Measurements from ENCODE around the gene PCK2.
"Not testable (repeated sequence)": the region's sequence is repeated elsewhere in the genome, so short reads cannot be mapped to it uniquely, and the experiment has no call there.

The PCK2 gene

DNA sequence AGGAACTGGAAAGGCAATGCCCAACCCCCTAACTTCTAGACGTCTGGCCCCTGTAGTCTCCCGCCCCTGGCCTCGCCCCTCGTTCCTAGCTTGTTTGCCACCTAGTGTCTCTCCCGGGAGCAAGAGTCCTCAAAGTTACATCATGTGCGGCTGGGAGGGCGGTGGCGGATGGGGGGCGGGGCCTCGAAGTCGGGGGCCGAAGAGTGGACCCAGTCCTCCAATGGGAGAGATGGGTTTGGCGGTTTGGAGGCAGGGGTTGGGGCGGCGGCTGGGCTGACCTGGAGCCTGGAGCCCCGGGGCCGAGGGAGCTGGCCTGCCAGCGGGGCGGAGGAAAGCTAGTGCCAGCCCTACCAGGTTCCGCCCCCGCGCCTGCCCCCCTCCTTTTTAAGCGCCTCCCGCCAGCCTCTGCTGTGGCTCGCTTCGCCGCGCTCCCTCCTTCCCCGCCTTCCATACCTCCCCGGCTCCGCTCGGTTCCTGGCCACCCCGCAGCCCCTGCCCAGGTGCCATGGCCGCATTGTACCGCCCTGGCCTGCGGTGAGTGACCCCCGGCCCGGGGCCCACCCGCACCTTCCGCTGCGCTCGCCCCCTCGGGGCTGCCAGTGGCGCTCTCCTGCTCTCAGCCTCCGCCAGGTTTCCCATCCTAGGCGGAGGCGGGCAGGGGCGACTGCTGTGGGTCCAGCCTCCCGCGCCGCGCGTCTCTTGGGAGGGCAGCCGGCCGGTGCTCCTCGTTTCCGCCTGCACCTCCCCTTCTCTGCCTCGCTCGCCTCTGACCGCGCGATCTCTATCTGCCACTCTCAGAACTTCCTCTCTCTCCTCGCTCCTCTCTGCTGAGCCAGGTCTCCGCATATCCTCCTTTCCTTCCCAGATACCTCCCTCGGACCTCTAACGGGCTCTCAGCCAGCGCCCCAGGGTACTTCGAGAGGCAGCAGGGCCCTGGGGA is at the start of gene PCK2:
TSS of gene PCK2 (plus strand) at position 411 of the 940 bp plus-strand sequence. CDS start at position 506, 95 bp downstream.
- DNase-seq (ENCODE audit: low read depth in 2 of 2) = peak; percentile 47 to 57

- DNase-seq (ENCODE audit: low read depth in 2 of 2) = not testable (repeated sequence)
These were observed 45.1 kb upstream of the PCK2 start for GRCh38 chr14:24049002-24049401.

DNA sequence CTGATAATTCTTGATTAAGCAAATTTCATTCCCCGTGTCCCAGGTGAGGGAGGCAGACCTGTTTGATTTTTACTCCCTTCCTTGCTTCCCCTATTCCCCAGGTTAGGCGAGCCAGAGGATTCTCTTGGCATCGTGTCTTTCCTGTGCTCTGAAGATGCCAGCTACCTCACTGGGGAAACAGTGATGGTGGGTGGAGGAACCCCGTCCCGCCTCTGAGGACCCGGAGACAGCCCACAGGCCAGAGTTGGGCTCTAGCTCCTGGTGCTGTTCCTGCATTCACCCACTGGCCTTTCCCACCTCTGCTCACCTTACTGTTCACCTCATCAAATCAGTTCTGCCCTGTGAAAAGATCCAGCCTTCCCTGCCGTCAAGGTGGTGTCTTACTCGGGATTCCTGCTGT is 43.4 kb upstream of the PCK2 start:
- not testable (repeated sequence) for DNase-seq (ENCODE audit: low read depth in 2 of 2)

DNA sequence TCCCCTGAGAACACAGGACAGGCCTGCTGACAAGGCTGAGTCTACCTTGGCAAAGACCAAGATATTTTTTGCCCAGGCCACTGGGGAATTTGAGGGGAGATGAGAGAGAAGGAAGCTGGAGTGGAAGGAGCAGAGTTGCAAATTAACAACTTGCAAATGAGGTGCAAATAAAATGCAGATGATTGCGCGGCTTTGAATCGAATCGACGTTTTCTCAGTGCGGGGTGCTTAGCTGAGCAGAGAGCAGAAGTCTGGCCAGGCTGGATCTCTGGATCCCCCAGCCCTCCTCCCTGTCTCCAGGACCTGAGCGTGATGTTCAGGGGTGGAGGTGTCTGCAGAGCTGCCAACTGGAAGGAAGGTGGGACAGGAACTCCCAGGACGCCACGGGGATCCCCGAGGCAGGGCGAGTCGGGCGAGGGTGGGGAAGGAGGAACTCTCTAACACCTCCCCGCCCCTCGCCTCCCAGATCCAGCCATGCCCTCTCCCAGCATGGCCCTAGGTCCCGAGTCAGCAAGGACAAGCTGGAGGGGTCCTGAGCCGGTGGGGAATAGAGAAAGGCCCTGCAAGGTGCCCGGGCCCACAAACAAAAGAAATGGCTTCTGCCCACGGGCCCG is 42.8 kb upstream of the PCK2 start:
- no peak for DNase-seq (ENCODE audit: low read depth in 2 of 2)

DNA sequence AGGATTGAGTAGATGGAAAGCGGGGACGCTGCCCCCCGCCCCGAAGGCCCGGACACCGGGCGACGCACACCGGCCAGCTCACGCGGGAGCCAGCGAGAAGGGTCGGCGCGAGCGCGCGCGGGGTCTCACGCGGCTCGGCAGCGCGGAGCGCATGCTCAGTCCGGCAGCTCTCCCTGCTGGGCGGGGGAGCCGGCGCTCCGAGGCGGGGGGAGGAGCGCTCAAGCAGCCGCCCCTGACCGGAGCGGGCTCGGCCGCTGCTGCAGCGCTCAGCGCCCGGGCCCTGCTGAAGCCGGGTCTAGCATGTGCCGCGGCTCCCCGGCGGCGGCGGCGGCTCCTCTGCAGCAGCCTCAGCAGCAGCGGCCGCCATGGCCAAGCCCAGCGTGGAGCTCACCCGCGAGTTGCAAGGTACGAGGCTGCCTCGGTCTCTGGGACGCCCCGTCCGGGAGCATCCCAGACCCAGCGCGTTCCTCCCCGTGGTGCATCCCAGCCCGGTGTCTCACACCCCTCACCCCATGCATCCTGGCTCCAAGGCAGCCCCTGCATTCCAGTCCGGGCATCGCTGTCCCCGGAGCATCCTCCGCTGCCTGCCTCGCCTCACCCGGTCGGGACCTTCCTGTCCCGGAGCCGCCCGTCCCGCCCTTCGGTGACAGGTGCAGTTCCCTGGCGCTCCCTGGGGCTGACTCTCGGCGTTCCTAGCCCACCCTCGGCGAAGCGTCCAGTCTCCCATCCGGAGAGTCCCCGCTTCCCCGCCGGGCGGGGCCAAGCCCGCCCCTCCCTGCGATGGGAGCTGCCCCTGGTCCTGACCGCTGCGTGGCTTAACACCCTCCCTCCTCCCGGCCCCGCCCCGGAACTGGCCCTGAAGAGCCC is 42.1 kb upstream of the PCK2 start, which contains the start of gene CARMIL3:
TSS of gene CARMIL3 (plus strand) at position 221 of the 867 bp plus-strand sequence. CDS start at position 366, 145 bp downstream.
- DNase-seq (ENCODE audit: low read depth in 2 of 2) = peak; percentile 25 to 35

DNA sequence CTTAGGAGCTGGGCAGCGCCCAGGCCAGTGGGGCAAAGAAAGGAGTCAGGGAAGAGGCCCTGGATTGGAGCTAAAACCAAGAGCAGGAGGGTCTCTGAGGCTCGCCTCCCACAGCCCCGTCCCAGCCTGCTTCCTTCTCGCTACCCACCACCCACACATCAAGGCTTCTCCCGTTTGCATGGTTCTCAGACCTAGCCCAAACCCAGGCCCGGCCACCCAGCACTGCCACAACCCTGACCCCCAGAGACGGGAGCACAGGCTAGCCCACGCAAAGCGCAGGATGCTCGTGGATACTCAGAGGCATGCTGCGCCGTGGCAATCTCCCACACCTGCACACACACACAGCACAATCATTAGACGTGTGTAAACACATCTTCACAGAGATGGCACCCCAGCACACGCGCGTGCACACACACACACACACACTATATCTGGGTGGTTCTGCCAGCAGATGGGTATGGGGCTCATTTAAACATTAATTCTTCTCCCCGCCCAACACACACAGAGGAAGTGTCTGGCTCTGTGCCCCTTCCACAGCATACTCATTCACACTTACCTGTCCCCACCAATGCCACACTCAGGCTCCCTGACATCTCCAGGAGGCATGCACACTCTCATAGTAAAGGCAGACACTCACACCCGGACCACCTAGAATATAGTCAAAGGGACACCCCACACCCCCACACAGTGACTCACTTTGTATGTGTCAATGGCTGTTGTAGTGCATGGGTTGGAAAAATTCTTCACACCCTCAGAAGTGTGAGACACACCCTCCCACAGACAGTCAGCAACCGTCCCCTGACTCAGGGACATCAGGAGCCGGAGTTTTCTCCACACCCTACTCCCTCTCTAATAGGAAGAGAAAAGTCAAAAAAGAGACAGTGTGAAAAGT is 41.2 kb upstream of the PCK2 start:
- DNase-seq (ENCODE audit: low read depth in 2 of 2) = no peak

GRCh38 chr14:24053548-24054323 is 40.4 kb upstream of the PCK2 start:
- no peak for DNase-seq (ENCODE audit: low read depth in 2 of 2)

GRCh38 chr14:24054324-24054641 is 39.8 kb upstream of the PCK2 start:
- DNase-seq (ENCODE audit: low read depth in 2 of 2) = no peak

- no peak for DNase-seq (ENCODE audit: low read depth in 2 of 2)
These were observed 39.5 kb upstream of the PCK2 start for GRCh38 chr14:24054646-24055045.

GRCh38 chr14:24055971-24056799 is 37.9 kb upstream of the PCK2 start:
- DNase-seq (ENCODE audit: low read depth in 2 of 2) = no peak

GRCh38 chr14:24056800-24057184 is 37.3 kb upstream of the PCK2 start:
- no peak for DNase-seq (ENCODE audit: low read depth in 2 of 2)

- DNase-seq (ENCODE audit: low read depth in 2 of 2) = no peak
These were observed 36.8 kb upstream of the PCK2 start for GRCh38 chr14:24057271-24057670.

GRCh38 chr14:24057867-24058259 is 36.2 kb upstream of the PCK2 start:
- DNase-seq (ENCODE audit: low read depth in 2 of 2) = no peak

DNA sequence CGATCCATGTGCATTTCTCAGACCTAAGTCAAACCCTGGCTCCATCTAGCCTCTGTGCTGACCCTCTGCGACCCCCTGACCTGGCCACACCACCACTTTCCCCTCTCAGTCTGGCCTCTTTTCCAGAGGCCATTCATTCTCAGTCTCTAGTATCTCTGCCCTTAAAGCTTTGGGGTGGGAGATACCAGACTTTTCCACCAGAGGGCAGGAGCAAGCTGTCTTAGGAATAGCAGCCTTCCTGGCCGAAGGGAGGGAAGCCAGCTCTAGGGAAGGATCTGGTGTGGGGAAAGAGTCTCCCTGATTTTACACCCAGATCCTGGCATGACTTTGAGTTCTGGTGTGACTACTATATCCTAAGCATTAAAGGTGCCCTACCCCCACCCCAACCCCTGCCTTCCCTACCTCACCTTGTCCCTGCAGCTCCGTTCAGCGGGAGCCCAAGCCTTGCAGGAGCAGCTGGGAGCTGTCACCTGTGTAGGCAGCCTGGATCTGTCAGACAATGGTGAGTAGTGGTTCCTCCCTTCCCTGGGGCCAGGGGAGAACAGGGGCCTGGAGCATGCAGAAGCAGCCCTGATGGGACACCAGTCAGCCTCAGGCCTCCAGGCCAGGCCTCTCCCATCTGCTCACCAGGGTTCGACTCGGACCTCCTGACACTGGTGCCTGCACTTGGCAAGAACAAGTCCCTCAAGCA is 35.7 kb upstream of the PCK2 start:
- no peak for DNase-seq (ENCODE audit: low read depth in 2 of 2)

DNA sequence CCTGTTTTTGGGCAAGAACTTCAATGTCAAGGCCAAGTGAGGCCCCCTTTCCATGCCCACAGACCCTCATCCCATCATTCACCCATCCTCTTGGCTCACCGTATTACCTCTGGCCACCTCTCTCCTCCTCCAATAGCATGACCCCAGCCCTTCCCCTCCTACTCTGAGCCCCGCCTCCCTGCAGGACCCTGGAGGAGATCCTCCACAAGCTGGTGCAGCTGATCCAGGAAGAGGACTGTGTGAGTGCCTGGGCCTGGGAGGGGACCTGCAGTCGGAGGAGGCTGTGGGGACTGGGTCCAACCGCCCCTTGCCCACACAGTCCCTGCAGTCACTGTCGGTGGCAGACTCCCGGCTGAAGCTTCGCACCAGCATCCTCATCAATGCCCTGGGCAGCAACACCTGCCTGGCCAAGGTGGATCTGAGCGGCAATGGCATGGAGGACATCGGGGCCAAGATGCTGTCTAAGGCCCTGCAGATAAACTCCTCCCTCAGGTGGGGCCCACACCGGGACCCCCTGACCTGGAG is 35.1 kb upstream of the PCK2 start:
- no peak for DNase-seq (ENCODE audit: low read depth in 2 of 2)

GRCh38 chr14:24059841-24060388 is 34.2 kb upstream of the PCK2 start:
- DNase-seq (ENCODE audit: low read depth in 2 of 2) = no peak

DNA sequence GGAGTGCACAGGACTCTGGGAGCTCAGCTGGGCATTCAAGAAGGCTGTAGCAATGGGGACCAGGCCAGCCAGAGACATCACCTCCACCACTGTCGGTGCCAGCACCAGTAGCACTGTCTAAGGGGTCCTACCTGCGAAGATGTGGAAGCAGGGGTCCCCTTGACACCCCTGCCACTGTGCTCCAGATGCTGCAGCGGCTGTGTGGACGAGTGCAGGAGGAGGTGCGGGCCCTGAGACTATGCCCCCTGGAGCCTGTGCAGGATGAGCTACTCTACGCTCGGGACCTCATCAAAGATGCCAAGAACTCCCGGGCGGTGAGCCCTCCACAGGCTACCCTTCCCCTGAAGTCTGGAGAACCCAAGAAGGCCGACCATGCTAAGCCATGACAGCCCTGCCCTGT is 33.7 kb upstream of the PCK2 start:
- no peak for DNase-seq (ENCODE audit: low read depth in 2 of 2)
